ENCODE measurements around the gene FBXL20.
A peak's percentile ranks its signal among the peaks of the same experiment; 100 is the strongest.

FBXL20 gene

DNA sequence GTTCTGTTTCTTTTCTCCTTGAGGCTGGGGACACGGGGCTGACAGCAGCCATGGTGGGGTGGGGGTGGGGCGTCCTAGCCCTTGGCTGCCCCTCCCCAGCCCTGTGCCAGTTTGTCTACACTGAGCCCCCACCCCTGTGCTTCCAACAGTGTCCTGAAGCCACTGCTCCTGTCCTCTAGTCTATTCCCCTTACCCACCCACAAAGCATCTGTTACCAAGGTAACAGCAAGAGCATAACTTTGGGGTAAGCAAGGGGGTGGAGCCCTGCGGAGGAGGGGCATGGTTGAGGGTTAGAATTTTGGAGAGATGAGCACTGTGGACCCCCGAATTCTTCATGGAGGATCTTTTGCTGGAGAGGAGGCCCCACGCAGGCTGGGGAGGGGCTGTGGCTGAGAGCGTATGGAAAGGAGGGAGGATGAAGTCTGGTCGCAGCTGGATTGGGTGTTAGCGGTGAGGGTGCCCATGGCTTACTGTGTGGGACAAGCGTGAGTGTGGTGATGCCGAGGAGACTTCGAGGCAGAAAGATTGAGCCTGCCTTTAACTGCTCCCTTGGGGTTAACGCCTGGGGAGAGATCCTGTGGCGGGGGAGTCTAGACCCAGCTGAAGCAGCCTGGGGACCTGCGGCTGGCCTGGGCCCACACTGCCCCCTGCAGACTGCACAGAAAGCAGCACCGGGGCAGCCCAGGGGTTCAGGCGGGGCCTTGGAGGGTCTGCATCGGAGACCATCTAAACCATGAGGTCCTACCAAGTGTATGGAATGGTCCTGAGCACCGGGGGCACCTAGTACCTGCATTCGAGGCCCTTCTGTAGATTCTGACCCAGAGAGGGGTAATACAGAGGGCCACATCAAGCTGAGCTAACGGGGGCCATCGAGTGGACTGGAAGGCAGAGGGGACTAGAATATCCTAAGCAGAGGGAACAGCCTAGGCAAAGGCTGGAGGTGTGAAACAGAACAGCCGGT, 169.6 kb downstream of the FBXL20 start:
- DNase-seq (ENCODE audit: extremely low spot score, insufficient read length, low read depth): peak; percentile 68
- FAIRE-seq: no peak

DNA sequence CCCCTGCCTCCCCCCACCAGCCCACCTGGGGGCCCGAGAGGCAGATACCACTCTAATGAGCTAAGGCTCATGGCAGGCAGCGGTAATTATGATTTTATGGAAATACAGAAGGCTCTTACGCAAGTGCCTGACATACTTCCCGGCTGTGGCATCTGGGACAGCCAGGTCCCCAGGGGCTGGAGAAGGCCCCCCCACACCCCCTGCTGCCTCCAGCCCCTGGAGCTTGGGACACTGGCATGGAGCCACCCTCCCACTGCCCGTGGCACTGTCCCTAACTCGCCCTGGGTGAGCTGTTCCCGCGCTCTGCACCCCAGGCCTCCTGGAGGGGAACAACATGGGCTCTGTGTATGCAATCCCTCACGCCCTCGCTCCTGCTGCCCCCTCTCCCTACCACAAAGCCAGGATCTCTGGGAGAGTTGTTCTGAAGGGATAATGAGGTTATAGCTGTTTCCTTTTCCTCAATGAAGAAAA, 170.3 kb downstream of the FBXL20 start:
- DNase-seq (ENCODE audit: extremely low spot score, insufficient read length, low read depth) (no peak), FAIRE-seq (no peak)

DNA sequence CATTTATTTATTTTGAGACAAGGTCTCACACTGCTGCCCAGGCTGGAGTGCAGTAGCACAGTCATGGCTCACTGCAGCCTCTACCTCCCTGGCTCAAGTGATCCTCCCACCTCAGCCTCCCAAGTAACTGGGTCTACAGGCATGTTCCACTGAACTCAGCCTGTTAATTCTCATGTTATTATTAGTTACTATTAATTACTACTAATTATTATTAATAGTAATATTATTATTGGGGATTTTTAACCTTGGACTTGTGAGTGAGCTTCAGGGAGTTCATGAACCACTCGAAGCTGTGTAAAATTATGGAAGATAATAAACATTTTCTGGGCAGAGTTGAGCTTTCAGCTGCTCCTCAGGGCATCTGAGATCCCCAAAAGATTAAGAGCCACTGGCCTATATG, 171.1 kb downstream of the FBXL20 start:
- no peak for FAIRE-seq

DNA sequence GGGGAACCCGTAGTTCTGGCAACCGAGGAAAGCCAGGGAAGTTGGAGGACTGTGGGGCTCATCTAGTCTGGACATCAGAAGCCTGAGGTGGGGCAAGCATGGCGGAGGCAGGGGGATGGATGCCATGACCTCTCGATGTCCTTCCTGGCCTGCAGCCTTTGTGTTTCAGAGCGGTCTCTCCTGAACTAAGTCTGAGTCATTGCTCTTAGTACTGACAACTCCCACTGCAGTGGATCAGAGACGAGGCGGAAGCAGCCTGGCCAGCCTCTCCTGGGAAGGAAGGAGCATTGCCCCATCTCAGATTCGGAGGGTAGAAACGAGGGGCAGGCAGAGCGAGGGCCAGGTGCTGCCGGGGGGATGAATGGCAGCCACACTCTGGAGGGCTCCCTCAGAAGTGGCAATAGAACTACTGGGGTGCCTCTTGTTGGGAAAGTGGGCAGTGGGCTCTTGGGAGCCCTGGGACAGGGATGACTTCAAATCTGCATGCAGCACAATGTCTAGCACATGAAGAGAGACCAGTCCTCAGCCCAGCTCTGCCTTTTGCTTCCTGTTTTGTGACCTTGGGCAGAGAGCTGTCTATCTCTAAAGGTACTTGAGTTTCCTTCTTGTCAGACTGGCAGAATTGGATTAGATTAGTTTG, 172.0 kb downstream of the FBXL20 start:
- FAIRE-seq (no peak), DNase-seq (ENCODE audit: extremely low spot score, insufficient read length, low read depth) (no peak)

More for the DNA sequence above, 171.1 kb downstream of the FBXL20 start:
- no peak for DNase-seq (ENCODE audit: extremely low spot score, insufficient read length, low read depth)

DNA sequence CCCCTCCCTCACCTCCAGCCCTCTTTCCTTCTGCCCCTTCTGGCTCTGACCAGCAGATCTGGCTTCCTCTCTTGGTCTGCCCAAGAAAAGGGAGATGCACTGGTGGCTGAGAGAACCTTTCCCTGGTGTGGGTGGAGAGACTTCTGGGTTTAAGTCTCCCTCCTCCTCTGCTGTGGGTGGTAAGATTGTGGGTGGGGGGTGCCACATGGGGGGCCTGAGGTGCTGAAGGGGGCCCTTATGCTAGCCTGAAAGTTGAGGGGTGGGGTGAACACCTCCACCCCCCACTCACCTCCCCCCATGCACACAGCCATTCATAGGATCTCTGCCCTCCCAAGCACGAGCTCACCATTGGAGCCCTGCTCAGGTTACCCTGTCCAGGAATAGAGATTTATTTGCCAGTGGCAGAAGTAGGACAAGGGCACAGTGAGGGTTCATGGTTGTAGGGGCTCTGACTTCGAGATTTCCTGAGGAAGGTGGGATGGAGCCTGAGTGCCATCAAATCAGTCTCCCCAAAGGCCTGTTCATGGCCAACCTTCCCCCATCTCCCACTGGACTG, 174.0 kb downstream of the FBXL20 start:
- DNase-seq (ENCODE audit: extremely low spot score, insufficient read length, low read depth): no peak
- no peak for FAIRE-seq

DNA sequence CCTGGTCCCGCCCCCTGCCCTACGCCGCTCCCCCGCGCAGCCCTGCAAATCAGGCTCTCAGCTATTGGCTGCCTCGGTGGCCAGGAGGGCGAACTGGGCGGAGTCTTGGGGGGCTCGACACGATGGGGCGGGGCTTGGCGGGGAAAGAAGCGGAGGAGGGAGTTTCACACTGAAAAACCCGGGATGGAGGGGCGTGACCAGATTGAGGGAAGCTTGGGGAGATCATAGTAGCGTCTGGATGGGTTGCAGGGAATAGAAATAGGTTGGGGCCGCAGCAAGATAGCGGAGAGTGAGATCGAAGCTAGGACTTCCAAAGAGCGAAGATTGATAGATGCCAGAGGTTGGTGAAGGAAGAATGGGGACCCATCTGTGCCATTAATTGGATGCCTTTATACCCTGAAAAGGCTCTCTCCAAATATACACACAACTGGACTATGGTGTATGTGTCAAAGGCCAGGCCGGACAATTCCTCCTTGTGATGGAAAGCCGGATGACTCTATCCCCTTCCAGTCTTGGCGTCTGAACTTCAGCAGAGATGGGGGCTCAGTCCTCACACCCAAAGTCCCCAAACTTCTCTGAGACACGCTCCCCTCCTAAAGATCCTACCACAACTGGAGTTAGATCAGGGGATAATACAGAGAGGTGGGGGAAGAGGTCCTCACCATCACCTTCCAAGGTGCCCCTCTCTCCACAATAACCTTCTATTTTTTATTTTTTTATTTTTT, 175.3 kb downstream of the FBXL20 start:
- no peak for DNase-seq (ENCODE audit: extremely low spot score, insufficient read length, low read depth)
- FAIRE-seq: no peak

DNA sequence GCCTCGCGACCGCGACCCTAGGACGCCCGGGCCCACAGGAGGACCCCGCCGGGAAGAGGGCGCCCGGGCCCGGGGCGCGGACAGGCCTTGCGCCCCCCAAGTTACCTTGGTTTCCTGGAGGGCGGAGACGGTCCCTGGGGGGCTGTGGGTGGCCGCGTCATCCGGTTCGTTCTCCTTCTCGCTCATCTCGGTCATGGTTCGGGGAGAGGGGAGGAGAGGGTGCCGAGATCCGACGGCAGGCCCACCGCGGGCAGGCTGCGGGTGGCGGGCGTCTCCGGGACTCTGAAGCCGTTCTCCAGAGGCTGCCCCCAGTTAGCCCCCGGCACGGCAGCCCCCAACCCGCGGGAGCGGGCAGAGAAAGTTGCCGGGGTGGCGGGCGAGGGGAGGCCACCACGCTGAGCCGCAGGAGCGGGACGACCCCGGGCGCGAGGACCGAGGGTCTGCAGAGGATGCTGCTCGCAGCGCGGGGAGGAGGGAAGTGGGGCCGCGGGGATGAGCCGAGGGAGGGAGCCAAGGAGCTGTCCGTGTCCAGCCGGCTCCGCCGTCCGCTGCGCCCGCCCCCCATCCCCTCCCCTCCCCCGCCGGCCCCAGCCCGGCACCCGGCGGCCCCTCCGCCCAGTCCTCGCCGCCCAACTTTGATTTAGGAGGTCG, 176.0 kb downstream of the FBXL20 start, which contains the start of gene STAC2:
STAC2 (minus strand) TSS at position 638 of the 651 bp plus-strand sequence; CDS start at position 195, 443 bp downstream.
- no peak for FAIRE-seq
- no peak for DNase-seq (ENCODE audit: extremely low spot score, insufficient read length, low read depth)

DNA sequence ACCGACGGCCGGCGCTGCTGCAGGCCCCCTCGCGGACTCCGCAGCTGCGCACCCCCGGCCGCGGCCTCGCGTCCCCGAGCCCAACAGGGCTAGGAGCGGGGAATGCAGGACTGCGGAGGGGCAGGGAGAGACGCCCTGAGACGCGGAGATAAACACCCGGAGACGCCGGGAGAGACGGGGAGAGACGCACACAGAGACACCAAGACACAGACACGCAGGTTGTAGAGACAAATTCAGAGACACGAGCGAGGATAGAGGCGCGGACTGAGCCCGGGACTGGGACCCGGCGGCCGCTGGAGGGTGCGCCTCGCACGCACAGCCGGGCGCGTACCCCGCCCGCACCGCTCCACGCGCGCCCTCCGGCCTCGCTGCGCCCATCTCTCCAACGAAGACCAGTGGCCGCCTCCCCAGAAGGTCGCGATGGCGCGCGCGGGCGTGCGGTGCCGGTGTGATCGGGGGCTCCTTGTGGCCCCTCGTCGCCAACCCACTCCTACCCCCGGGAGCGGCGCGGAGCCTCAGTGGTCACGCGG, 176.6 kb downstream of the FBXL20 start:
- DNase-seq (ENCODE audit: extremely low spot score, insufficient read length, low read depth) (no peak), FAIRE-seq (no peak)

DNA sequence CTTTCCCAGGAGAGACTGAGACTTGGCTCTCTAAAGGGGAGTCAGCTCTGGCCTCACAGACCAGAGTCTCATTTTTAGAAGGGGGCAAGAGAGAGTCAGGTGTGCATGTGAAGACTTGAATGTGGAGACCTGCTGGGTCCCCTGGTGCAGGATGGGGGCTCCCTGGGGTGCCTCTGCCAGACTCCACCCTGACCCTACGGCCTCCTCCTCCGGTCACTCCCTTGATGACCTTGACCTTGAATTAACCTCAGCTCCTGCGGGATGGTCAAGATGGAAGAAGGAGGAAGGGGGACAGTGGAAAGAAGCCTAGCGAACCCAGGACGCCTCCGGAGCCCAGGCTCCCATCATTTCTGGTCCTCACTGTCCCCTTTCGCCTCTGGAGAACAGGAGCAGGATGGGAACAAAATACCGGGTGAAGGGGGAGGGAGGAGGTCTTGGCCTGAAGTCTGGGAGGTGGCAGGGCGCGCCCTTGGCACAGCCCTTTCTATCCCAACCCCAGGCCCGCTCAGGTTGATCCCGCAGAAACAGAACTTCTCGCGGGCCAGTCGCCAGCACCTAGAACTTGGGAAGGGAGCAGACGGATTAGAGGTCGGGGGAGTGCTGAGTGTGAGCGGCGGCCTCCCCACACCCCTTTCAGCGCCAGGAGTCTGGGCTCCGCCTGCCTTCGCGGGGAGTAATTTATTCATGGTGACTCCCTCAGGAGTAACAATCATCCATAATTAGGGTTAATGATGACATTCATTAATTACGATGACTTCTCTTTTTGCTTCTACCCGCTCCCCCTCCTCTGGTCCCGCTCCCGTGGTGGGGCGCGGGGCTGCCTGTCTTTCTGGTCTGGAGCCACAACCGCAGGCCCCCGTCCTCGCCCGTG, 177.3 kb downstream of the FBXL20 start:
- FAIRE-seq (no peak), DNase-seq (ENCODE audit: extremely low spot score, insufficient read length, low read depth) (no peak)

DNA sequence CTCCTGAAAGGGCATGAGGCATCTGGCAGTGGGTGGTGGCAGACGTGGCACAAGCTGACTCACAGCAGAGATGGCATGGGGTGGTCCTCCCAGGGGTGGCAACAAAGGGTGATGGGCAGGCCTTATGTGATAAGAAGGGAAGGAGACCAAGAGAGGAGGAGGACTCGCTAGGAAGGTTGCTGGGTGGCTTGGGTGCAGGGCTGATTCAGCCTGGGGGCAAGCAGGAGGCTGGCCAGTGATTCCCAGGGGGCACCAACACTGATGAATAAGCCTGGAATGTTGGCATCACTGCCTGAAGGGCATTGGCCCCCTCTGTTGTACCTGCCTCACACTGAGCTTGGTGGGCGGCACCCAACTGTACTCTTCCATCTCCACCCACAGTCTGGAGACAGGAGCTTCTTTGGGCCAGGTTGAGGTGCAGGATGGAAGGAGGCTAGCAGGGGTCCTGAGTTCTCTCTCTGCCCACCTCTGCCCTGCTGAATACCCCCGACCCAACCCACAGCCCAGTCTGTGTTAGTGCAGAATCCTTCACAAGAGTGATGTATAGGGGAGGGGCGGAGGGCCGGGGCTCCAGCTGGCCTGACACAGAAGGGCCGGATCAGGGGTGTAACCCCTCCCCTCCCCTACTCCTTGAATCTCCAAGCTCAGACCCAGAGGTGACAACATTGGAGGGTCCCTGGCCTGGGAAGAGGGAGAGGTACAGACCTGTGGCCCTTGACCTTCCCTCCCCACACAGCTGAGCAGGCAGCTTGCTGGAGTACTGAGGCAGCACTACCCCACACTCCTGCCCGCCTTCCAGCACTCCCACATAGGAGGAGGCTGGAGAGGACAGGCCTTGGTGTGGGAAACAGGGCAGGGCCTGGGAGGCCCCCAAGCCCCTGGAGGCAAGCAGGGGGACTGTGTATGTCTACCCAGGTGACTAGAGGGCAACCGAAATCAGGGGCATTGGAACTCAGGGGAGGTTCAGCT, 178.3 kb downstream of the FBXL20 start:
- FAIRE-seq (no peak), DNase-seq (ENCODE audit: extremely low spot score, insufficient read length, low read depth) (no peak)

DNA sequence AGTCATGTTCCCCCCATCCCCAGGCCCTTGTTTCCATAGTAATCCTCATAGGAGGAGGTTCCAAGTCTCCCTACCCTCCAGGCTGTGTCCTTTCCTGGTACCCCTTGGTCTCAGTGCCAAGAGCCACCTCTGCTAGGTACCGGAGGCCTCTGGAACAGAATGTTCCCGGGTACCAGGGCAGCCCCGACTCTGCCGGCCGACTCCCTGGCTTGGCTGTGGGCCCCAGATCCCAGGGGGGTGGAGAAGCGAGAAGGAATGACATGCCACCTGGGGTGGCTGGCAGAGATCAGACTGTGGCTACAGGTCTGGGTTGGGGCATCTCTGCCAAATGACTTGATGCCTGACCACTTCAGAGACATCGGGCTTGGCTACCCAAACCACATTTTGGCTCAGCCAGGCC, 179.3 kb downstream of the FBXL20 start:
- DNase-seq (ENCODE audit: extremely low spot score, insufficient read length, low read depth) (no peak), FAIRE-seq (no peak)

DNA sequence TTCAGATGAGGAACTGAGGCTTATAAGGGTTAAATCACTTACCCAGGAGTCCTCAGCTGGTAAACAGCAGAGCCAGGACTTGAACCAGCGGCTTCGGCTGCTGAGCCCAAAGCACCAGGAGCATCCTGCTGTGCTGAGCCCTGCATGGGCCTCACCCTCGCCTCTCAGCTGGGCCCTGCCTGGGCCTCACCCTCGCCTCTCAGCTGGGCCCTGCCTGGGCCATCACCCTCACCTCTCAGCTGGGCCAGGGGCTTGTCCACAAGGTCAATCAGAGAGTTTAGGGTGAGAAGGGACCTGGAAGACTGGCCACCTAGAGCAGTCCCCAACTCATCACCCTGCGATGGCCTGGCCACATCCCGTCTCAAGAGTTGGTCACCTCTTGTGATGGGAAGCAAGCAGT, 179.9 kb downstream of the FBXL20 start:
- no peak for DNase-seq (ENCODE audit: extremely low spot score, insufficient read length, low read depth)
- FAIRE-seq: no peak

DNA sequence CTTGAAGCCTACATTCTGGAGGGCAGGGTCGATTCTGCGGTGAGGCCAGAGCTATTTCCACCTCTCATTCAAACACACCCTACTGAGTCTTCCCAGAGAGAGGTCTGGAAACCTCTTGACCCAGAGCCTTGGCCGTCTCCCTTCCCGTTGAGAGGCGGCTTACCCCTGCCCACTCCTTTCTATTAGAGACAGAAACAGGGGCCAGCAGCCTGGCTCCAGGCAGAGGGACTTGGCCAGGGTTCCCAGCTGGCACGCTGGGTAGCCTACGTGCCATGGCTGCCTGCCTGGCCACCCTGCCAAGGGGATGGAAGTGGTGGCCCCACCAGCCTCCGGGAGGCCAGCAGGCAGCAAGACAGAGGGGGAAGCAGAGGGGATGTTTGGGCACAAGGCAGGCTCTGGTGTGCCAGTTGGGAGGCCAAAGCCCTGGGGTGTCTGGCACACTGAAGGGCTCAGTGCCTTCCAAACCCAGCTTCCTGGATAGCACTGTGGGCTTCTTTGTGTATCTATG, 181.7 kb downstream of the FBXL20 start:
- no peak for FAIRE-seq
- no peak for DNase-seq (ENCODE audit: extremely low spot score, insufficient read length, low read depth)

DNA sequence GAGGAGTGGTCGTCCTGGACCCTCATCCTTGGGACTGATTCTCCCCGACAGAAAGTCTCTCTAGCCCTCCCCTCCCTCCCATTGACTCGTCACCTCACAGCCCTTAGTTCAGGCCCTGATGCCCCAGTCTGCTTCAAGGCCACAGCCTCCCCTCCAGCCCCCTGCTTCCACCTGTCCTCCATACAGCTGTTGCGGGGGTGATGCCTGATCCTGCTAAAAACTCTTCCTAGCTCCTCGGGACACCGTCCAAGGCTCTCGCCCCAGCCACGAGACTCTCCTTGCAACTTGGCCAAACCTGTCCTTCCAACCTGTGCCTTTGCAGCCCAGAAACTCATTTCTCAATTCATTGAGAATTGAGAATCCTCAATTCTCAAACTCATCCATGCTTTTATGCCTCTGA, 182.5 kb downstream of the FBXL20 start:
- no peak for DNase-seq (ENCODE audit: extremely low spot score, insufficient read length, low read depth)
- FAIRE-seq: no peak

DNA sequence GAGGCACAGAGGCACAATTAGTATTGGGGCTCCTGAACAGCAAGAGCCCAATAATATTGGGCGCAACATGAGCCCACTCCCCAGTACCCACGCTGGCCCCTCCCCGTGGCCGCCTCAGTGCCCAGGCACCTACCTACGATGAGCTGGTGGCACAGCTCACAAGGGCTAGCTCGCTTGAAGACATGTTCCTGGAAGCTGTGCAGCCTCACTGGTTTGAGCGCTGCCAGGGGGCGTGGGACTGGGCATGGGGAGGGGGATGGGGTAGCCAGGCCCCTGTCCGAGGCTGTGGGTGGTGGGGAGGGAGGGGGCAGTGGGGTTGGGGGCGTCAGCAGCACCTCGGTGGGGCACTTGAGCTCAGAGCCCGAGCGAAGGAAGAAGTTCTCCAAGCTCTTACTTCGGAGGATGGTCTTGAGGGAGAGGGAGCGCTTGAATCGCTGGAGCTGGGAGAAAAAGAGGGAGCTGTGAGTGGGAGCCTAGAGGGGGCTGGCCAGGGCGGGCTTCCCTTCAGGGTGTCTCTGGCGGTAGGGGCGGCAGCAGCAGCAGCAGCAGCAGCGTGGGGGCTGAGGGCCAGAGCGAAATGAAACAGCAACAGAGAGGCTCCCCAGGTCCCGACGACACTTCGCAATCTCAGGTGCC, 183.6 kb downstream of the FBXL20 start:
- DNase-seq (ENCODE audit: extremely low spot score, insufficient read length, low read depth) (no peak), FAIRE-seq (no peak)

DNA sequence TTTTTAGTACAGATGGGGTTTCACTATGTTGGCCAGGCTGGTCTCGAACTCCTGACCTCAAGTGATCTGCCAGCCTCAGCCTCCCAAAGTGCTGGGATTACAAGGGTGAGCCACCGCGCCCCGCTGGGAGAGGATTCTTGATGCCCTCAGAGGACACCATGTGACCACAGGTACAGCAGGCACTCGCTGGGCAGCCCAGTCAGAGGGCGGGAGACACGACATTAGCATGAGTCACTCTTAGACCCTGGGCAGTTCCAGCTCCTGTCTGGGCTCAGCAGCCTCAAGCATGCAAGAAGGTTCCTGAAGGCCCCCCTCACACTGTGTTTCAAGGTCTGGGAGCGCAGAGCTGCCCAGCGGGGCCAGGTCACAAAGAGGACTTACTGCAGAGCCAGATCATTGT, 187.6 kb downstream of the FBXL20 start:
- no peak for DNase-seq (ENCODE audit: extremely low spot score, insufficient read length, low read depth)
- no peak for FAIRE-seq
